HUDEP-2 (cell line): Measurements from ENCODE around the gene WASHC4.

ENCODE experiments used
- DNase-seq, 76 experiments: peaks; one replicate each; lab custom pipeline; 2025; ENCODE audit not compliant: unreplicated experiment in 76 of 76; lab: John Stamatoyannopoulos, UW

The WASHC4 gene

GRCh38 chr12:105107494-105108371 is at the start of gene WASHC4:
Gene WASHC4 (plus strand): TSS chr12:105107731. CDS start chr12:105107801, 70 bp downstream.
- peak in 75 of 76 experiments; percentile 35 to 93 (median 84) for DNase-seq

DNA sequence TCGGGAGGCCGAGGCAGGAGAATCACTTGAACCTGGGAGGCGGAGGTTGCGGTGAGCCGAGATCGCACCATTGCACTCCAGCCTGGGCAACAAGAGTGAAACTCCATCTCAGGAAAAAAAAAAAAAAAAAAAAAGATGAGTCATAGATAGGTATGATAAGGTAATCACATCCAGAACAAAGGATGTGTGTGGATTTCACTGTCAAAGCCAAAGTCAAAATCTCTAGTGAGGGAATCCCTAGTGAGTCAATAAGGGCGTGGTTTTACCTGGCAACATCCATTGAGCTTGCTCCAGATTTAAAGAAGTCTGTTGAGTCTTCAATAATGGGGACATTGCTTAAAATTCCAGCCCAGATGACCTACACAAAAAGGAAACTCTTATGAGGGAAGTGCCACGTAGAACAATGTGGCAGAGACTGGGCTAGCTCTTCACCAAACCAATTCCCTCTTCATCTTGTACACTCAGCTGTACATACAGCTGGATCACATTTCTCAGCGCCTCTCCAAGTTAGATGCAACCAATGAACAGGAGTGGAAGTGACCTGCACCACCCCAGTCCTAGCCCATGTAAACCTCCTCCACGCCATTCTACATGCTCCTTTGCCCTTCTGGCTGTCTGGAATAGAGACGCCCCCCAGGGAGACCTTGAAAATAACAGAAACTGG is 46.7 kb upstream of the WASHC4 start:
- no peak for DNase-seq

GRCh38 chr12:105064564-105065178 is 42.9 kb upstream of the WASHC4 start:
- DNase-seq: no peak

DNA sequence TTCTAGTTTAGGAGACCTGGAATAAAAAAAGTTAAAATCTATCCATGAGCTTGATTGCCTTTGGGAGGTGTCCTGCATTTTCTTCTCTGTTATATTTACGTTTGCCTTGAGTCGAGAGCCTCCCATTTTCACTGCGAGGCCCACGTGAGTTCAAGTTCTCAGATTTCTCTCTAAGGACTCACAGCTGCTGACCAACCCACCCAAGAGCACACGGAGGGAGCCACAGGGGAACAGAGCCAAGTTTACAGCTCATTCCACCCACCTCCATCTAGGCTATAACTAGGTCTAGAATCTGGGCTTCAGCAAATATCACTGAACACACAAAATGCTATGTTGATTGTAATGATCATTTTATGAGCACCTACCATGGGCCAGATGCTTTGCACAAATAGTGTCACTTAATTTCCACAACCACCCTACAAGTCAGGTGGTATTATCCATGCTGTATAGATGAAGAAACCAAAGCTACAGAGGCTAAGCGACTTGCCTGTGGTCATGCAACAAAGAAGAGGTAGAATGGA is 40.0 kb upstream of the WASHC4 start:
- DNase-seq: no peak

GRCh38 chr12:105069936-105070702 is 37.4 kb upstream of the WASHC4 start:
- no peak for DNase-seq

- DNase-seq: no peak
Measured at GRCh38 chr12:105071981-105072380, 35.5 kb upstream of the WASHC4 start.

GRCh38 chr12:105072888-105073488 is 34.5 kb upstream of the WASHC4 start:
- no peak for DNase-seq

- no peak for DNase-seq
Measured at GRCh38 chr12:105076098-105076497, 31.4 kb upstream of the WASHC4 start.

- DNase-seq: no peak
Measured at GRCh38 chr12:105076913-105077312, 30.6 kb upstream of the WASHC4 start.

- DNase-seq: no peak
Measured at GRCh38 chr12:105077435-105077834, 30.1 kb upstream of the WASHC4 start.

DNA sequence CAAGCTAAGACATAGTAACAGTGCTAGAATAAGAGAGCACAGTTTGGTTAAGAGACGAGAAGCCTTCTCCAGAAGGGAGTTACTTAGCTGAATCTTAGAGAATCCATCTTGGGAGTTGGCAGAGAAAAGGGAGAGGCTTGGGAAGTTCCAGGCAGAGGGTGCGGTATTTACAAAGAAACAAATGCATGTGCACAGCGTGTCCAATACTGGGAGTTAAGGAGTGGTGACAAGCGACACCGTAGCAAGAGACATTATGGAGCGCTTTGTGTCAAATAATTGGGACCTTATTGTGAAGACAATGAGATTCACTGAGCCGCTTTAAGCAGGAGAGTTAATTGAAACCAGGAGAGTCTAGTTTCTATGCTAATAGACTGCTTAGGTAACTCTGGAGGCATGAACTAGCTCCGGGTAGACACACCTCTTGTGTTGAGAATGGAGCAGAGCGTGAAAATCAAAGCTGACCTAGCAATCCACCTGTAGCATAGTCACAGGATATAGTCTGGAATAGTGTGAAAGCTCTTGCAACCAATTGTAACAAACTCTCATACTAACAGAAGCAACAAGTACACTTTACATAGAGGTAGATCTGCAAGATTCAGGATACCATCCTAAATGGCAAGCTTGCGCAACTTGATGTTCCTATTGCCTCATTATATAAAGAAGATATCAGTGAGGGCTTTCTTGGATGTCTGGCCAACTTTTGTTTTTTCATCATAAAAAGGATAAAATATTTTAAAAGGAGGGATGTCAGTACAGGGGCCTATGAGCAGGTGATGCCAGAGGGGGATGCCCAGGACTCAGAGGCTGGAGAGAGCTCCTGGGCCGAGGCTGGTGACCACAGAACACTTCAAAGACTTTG is 28.6 kb upstream of the WASHC4 start:
- DNase-seq: no peak

DNA sequence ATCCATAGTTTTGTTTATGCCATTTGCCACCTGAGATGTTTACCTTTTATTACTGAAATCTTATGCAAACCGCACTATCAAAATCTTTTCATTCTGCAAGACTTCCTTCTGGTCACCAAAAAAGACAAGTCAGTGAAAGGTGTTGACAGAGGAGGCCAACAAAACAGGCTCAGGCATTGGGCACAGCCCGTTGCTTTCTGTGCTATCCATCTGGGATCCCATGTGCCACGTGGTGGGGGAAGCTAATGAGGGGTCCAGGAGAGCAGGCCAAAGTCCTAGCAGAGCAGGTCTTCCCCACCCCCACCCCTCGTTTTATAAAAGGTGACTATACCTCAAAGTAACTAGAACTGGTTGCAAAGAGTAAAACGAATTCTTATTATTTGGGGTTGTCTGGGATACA is 24.5 kb upstream of the WASHC4 start:
- no peak for DNase-seq

DNA sequence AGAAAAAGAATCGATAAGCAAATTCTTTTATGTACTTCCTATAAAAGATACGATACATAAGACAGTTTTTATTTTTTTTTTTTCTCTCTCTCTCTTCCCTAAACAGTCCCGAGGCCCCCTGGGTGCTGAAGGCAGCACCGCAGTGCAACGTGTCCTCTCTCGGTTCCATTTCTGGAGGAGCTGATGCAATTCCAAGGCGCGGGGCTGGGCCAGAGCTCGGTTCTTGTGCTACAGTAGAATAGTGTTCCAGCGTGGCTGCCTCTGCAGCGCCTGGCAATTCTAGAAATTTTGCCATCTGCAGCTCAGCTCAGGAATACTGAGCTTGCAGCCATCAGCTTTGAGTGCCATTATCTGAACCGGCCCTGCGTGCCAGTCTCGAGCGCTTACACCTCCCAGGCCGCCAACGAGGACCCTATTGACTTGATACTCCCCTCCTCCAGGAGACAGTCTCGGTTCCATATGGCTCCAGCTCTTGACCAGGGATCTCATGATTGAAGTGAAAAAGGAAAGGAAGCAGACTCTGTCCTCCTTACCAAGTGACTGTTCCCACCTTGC is 23.9 kb upstream of the WASHC4 start:
- no peak for DNase-seq

DNA sequence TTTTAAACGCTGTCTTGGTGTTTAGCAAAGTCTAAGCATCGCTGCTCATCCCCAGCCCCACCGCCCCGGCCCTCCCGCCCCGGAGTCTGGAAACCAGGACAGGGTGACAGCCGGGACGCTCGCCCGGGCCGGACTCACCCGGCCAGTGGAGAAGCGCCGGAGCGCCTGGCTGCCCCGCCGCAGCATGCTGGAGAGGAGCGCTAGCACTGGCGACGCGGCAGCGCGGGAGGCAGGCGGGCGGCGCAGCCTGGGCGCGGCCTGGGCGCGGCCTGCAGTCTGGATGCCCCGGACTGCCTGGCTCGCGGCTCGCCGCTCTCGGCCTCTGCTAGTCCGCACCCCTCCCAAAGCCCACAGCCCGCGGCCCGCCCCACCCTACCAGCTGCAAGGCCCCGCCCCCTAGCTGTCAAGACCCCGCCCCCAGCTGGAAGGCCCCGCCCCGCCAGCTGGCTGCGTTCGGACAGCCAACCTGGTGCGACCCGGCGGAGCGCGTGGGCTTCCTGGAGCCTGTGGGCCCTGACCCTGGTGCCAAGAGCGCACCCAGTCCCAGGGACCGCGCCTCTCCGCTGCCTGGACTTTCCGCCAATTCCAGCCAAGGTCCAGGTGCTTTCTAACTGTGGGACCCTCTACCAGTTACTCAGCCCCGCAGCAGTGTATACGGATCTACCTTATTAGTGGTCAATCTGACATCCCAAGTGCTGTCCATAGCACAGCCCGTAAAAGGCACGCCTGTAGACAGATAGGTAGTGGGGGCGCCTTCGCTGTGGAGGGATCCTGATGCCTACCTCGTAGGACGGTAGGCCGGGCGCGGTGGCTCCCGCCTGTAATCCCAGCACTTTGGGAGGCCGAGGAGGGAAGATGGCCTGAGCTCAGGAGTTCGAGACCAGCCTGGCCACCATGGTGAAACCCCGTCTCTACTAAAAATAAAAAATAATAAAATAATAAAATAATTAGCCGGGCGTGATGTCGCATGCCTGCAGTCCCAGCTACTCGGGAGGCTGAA is 23.0 kb upstream of the WASHC4 start, which contains the start of gene ALDH1L2:
TSS of gene ALDH1L2 (minus strand) at position 208 of the 1,000 bp plus-strand sequence. CDS start at position 186, 22 bp downstream.
- DNase-seq: peak in 61 of 76 experiments; percentile 6 to 74 (median 45)

DNA sequence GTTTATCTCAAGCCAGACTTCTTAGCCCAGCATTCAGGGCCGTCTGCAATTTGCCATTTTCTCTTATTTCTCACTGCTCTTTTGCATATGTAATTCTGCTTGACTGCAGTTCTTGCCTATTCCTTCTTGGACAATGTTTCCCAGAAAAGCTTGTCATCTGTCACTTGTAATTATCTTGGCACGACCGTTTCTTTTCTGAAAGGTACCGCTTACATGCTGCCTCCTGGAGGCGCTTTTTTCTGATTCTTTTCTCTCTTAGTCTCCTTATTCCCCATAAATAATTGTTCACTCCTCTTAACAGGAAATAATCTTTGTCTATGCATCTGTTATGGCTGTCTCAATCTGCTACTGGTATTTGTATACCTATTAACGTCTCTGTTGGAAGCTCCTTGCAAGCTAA is 22.0 kb upstream of the WASHC4 start:
- no peak for DNase-seq

DNA sequence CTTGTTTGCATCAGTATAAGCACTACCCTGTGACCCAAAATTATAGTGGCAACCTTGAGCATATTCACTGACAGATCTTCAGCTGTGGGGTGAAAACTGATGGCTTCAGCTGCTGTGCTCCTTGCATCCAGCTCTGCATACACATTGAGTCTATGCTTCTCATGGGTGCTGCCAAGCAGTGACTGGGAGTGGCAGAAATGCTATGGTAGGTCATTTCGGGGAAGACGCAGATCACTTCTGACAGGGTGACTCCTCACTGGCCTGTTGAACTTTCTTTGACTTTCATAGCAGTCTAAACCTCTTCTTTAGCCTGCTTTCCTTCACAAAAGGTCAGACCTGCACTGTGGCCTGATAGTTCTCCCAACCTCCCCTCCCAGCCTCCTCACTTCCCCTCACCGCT is 17.7 kb upstream of the WASHC4 start:
- no peak for DNase-seq

- DNase-seq: no peak
Measured at GRCh38 chr12:105090361-105090760, 17.2 kb upstream of the WASHC4 start.
